Measurements from ENCODE around the gene TTC34. TPM values are rescaled to one million over a fixed set of nuclear protein-coding genes. Genes with fewer than 3 reads are reported as not detected.

The TTC34 gene
- total and polyA plus RNA-seq, 4 donors: 0.55 to 1.3 (median 0.95) TPM; not detected in 1

DNA sequence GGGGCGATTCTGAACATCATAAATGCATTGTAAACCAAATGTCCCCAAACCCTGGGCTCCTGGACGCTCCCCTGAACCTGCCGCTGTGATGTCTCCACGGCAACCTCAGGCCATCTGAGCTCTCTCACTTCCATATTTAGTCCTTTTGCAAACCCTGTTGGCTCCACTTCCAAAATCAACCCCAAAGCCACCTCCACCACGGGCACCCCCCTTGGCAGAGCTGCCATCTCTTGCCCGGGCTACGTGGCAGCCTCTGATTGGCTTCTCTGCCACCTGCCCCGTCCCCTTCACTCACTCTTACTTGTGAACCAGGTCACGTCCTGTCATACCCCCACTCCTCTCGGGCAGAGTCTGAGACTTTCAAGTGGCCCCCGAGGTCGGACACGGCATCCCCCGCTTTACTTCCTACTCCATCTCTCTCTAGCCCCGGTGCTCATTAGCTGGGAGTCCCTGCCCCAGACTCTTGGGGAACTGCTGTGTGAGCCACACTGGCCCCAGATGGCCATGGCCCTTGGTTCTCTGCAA, 199.1 kb downstream of the TTC34 start:
- no peak overlapping the region for H3K4me3 ChIP-seq (ENCODE audit: low read length in 2 of 2)
- no peaks in the 10 kb centered on the region for H3K36me3 ChIP-seq (ENCODE audit: control insufficient read depth in 1 of 2, insufficient read depth in 2 of 2, low read length in 1 of 2)
- H3K27ac ChIP-seq (ENCODE audit: low read depth in 1 of 2, low read length in 2 of 2): no peak overlapping the region
- no peak for ATAC-seq (ENCODE audit: low FRiP score)
- intact Hi-C loops (cut with DNase I): no loop called here
- peak; percentile 37 to 45 for DNase-seq
- no peaks in the 10 kb centered on the region for H3K9me3 ChIP-seq (ENCODE audit: control insufficient read depth, low read length)
- H3K27me3 ChIP-seq (ENCODE audit: control insufficient read depth in 1 of 2, insufficient read depth in 2 of 2, low read length in 1 of 2): no peaks in the 10 kb centered on the region
- WGBS, 2 donors: 79 to 81% methylated on average over 15 of the region's 15 CpGs
- H3K4me1 ChIP-seq (ENCODE audit: control insufficient read depth in 1 of 2, insufficient read depth in 2 of 2, low read length in 2 of 2): no peaks in the 10 kb centered on the region

DNA sequence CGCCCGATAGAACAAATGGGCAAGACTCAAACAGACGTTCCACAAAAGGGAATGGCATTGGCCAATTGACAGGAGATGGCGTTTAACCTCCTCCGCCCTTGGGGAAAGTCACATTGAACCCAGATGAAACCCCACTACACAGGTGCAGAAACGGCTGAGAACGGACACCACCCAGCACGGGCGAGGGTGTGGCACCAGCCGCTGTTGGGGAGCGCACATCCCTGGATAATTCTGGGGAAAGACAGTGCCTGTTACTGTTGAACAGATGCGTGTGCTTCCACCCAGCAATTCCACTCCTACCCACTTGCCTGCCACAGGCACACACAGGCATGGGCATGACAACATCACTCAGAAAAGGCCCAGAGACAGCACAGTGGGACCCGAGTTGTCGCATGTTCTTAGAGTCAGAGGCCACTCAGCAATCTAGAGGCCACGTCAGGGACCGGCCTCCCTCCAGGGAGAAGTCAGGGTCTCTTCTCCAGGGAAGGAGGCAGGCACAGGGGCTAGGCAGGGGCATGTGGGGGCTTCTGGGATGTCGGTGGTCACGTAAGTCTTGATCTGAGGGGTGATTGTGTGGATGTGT, 199.7 kb downstream of the TTC34 start:
- H3K27ac ChIP-seq (ENCODE audit: low read depth in 1 of 2, low read length in 2 of 2): no peak overlapping the region
- intact Hi-C loops (cut with DNase I): no loop called here
- no peaks in the 10 kb centered on the region for H3K4me1 ChIP-seq (ENCODE audit: control insufficient read depth in 1 of 2, insufficient read depth in 2 of 2, low read length in 2 of 2)
- no peak for ATAC-seq (ENCODE audit: low FRiP score)
- H3K4me3 ChIP-seq (ENCODE audit: low read length in 2 of 2): no peak overlapping the region
- no peaks in the 10 kb centered on the region for H3K36me3 ChIP-seq (ENCODE audit: control insufficient read depth in 1 of 2, insufficient read depth in 2 of 2, low read length in 1 of 2)
- peak in 1 of 2 donors; percentile 39 for DNase-seq
- no peaks in the 10 kb centered on the region for H3K27me3 ChIP-seq (ENCODE audit: control insufficient read depth in 1 of 2, insufficient read depth in 2 of 2, low read length in 1 of 2)
- H3K9me3 ChIP-seq (ENCODE audit: control insufficient read depth, low read length): no peaks in the 10 kb centered on the region
- 87 to 90% methylated on average over 18 of the region's 18 CpGs for WGBS, 2 donors

DNA sequence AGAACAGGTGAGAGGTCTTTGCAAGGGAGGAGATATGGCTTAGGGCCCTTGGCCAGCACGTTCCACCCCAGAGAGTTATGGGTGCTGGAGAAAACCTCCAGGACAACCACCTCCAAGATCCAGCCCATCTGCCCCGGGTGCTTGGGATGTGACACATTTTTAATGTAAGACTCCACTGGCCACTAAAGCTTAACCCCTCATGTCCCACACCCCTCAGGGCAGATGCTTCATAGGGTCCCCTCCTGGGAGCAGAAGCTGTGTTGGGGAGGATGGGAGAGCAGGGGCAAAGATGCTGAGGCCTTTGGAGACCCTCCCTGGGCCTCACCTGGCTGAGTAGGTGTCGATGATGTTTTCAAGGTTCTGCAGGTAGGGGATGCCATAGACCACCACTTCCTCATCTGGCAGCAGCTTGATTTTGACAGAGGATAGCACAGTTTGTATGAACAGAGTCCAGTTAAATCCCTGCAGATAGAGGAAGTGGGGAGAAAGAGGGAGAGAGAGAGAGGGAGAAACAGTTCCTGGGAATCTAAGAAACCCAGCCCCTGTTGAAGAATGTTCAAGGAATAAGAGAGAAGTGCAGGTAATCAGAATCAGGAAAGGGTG, 203.1 kb downstream of the TTC34 start:
- 76 to 77% methylated on average over 3 of the region's 3 CpGs for WGBS, 2 donors
- Histone ChIP-seq H3K9me3 (ENCODE audit: control insufficient read depth, low read length) (no peaks in the 10 kb centered on the region), H3K27me3 (ENCODE audit: control insufficient read depth in 1 of 2, insufficient read depth in 2 of 2, low read length in 1 of 2) (no peaks in the 10 kb centered on the region), H3K36me3 (ENCODE audit: control insufficient read depth in 1 of 2, insufficient read depth in 2 of 2, low read length in 1 of 2) (no peaks in the 10 kb centered on the region), H3K4me3 (ENCODE audit: low read length in 2 of 2) (no peak overlapping the region), H3K4me1 (ENCODE audit: control insufficient read depth in 1 of 2, insufficient read depth in 2 of 2, low read length in 2 of 2) (no peaks in the 10 kb centered on the region), H3K27ac (ENCODE audit: low read depth in 1 of 2, low read length in 2 of 2) (no peak overlapping the region)
- DNase-seq: no peak
- intact Hi-C loops (cut with DNase I): no loop called here
- ATAC-seq (ENCODE audit: low FRiP score): no peak

DNA sequence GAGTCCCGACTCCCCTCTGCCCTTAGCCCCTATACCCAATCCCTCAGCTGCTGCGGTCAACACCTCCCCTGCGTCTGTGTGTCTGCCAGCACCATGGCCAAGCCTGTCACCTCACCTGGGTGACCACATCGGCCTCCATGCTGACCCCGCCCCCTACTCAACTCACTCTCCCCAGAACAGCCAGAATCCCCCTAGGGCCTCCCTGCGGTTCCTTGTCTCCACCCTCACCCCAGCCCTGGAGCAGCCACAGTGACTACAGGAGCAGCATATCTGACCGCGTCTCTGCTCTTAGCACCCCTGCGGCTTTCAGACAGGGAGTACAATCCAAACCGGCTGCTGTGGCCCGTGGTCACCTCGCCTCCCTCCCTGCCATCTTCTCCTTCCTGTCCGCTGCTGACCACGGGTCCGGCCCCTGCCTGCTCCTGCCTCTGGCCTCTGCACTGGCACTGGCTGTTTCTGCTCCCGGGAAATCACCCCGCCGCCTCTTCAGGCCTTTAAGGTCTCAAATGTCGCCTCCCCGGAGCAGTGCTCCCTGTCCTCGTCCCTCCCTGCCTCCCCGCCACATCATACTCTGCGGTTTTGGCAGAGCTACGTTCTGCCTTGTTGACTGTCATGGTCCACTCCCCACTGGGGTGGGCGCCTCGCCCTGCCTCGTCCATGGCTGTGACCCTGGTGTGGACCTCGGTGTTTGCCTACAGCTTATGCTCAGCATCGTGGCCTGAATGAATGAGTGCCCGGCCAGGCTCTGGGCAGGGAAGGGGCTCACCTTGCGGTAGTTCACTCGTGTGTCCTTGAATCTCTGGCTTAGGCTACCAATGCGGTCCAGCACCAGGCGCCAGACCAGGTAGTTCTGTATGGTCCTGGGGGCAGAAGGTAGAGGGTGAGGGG, 203.8 kb downstream of the TTC34 start:
- peak; percentile 24 to 66 for DNase-seq
- Histone ChIP-seq H3K36me3 (ENCODE audit: control insufficient read depth in 1 of 2, insufficient read depth in 2 of 2, low read length in 1 of 2) (no peaks in the 10 kb centered on the region), H3K4me3 (ENCODE audit: low read length in 2 of 2) (no peak overlapping the region), H3K4me1 (ENCODE audit: control insufficient read depth in 1 of 2, insufficient read depth in 2 of 2, low read length in 2 of 2) (no peaks in the 10 kb centered on the region), H3K27me3 (ENCODE audit: control insufficient read depth in 1 of 2, insufficient read depth in 2 of 2, low read length in 1 of 2) (no peaks in the 10 kb centered on the region), H3K27ac (ENCODE audit: low read depth in 1 of 2, low read length in 2 of 2) (no peak overlapping the region), H3K9me3 (ENCODE audit: control insufficient read depth, low read length) (no peaks in the 10 kb centered on the region)
- WGBS, 2 donors: 75 to 77% methylated on average over 34 of the region's 34 CpGs
- intact Hi-C loops (cut with DNase I): no loop called here
- ATAC-seq (ENCODE audit: low FRiP score): no peak

DNA sequence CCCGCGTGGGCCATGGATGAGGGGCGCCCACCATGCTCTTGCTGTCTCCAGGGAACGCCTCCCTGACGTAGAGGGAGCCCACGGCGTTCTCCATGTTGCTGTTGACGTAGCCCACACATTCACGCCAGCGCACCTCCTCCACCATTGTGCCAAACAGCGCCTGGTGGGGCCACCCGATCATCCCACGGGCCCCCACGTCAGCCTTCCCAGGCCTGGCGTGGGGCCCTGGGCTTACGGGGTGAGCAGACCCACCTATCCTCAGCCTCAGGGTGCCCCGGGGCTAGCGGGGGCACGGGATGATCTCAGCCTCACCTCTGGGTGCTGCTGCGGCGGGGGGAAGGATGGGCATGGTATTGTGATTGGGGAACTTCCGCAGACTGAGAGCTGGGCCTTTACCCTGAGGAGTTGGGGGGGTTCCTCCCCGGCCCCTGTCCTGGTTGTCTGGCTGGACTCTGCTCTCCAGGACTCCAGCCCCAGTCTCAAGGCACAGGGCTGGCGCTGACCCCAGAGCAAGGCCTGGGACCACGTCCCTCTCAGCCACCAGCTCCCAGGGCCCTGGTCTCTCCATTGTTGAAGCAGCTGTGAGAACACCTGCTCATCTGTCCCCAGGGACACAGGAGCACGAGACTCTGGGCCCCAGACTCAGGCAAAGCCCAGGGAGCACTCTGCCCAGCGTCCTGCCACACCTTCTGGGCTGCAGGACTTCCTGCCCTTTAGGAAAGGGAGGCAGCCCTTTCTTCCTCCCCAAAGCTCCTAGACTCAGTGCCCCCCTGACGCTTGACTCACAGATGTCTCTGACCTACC, 204.8 kb downstream of the TTC34 start:
- DNase-seq (peak; percentile 35 to 57), ATAC-seq (ENCODE audit: low FRiP score) (no peak)
- Histone ChIP-seq H3K27me3 (ENCODE audit: control insufficient read depth in 1 of 2, insufficient read depth in 2 of 2, low read length in 1 of 2) (no peaks in the 10 kb centered on the region), H3K4me1 (ENCODE audit: control insufficient read depth in 1 of 2, insufficient read depth in 2 of 2, low read length in 2 of 2) (no peaks in the 10 kb centered on the region), H3K27ac (ENCODE audit: low read depth in 1 of 2, low read length in 2 of 2) (no peak overlapping the region), H3K9me3 (ENCODE audit: control insufficient read depth, low read length) (no peaks in the 10 kb centered on the region), H3K4me3 (ENCODE audit: low read length in 2 of 2) (no peak overlapping the region), H3K36me3 (ENCODE audit: control insufficient read depth in 1 of 2, insufficient read depth in 2 of 2, low read length in 1 of 2) (no peaks in the 10 kb centered on the region)
- 85 to 89% methylated on average over 27 to 28 of the region's 28 CpGs for WGBS, 2 donors
- intact Hi-C loops (cut with DNase I): no loop called here

DNA sequence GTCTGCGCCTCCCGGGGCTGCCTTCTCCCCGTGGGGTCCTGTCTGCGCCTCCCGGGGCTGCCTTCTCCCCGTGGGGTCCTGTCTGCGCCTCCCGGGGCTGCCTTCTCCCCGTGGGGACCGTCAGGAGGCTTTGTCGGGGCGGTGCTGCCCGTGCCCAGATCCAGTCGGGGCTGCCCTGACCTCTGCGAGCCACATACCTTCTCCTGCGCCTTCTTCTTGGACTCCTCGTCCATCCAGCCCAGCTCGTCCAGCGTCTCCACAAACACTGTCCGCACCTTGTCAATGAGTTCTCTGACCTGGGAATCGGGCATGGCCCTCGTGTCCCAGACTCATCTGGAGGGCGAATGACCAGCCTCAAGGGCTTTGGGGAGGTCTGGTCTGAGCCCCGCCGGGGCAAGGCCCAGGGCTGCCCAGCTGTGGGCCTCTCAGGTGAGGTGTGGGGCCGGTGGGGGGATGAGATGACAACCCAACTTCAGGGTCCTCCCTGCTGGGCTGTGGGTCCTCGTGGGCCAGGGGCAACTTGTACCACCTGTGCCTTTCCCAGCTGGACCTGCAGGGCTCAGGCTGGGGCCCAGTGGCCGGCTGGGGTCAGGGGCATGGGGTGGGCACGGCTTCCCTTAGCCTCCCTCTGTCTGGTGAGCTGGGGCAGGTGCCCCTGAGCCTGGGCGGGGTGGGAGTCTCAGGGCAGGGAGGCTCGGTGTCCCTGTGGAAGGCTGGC, 205.5 kb downstream of the TTC34 start:
- no peaks in the 10 kb centered on the region for H3K9me3 ChIP-seq (ENCODE audit: control insufficient read depth, low read length)
- H3K27me3 ChIP-seq (ENCODE audit: control insufficient read depth in 1 of 2, insufficient read depth in 2 of 2, low read length in 1 of 2): no peaks in the 10 kb centered on the region
- no peaks in the 10 kb centered on the region for H3K4me1 ChIP-seq (ENCODE audit: control insufficient read depth in 1 of 2, insufficient read depth in 2 of 2, low read length in 2 of 2)
- peak; percentile 33 to 60 for DNase-seq
- intact Hi-C loops (cut with DNase I): no loop called here
- ATAC-seq (ENCODE audit: low FRiP score): no peak
- WGBS, 2 donors: 85 to 86% methylated on average over 30 to 31 of the region's 31 CpGs
- no peaks in the 10 kb centered on the region for H3K36me3 ChIP-seq (ENCODE audit: control insufficient read depth in 1 of 2, insufficient read depth in 2 of 2, low read length in 1 of 2)
- no peak overlapping the region for H3K4me3 ChIP-seq (ENCODE audit: low read length in 2 of 2)
- H3K27ac ChIP-seq (ENCODE audit: low read depth in 1 of 2, low read length in 2 of 2): no peak overlapping the region

DNA sequence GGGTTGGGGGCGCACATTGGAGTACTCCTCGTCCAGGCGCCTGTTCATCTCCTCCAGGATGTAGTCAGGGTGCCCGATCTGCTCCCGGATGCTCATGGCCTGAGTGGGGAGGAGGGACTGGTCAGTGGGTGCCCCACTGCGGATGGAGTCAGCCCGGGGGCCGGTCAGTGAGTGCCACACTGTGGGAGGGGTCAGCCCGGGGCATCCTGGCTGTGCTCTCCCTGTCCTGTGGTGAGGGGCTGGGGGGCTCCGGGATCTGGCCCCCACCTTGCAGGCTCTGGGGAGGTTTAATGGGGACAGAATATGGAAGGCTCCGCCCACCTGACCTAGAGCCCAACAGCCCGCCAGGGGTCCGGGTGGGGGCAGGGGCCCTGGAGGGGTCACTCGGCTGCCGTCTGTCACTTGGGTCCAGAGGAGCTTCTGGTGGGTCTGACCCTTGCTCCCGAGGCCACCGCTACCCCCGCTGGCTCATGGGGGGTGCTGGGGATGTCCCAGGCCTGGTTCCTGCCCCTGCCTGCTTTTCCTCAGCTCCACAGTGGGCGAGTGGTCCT, 206.2 kb downstream of the TTC34 start:
- no peak overlapping the region for H3K4me3 ChIP-seq (ENCODE audit: low read length in 2 of 2)
- no peaks in the 10 kb centered on the region for H3K27me3 ChIP-seq (ENCODE audit: control insufficient read depth in 1 of 2, insufficient read depth in 2 of 2, low read length in 1 of 2)
- no peaks in the 10 kb centered on the region for H3K4me1 ChIP-seq (ENCODE audit: control insufficient read depth in 1 of 2, insufficient read depth in 2 of 2, low read length in 2 of 2)
- ATAC-seq (ENCODE audit: low FRiP score): no peak
- no peaks in the 10 kb centered on the region for H3K9me3 ChIP-seq (ENCODE audit: control insufficient read depth, low read length)
- intact Hi-C loops (cut with DNase I): no loop called here
- H3K27ac ChIP-seq (ENCODE audit: low read depth in 1 of 2, low read length in 2 of 2): no peak overlapping the region
- WGBS, 2 donors: 74 to 81% methylated on average over 19 of the region's 19 CpGs
- DNase-seq: peak; percentile 45 to 73
- no peaks in the 10 kb centered on the region for H3K36me3 ChIP-seq (ENCODE audit: control insufficient read depth in 1 of 2, insufficient read depth in 2 of 2, low read length in 1 of 2)
